Mesodermal cell (in vitro differentiated cells): ENCODE results near the gene AMTN.

Experiments
- H3K27ac ChIP-seq: 2 replicates; pipeline ENCODE4 v1.7.0; 2013; ENCODE audit warnings: mild to moderate bottlenecking, low read depth, low read length, moderate library complexity; ENCODE audit not compliant: severe bottlenecking
- H3K36me3 ChIP-seq: 2 replicates; pipeline ENCODE4 v1.7.1; 2013; ENCODE audit warnings: mild to moderate bottlenecking, low read length, moderate library complexity; ENCODE audit not compliant: control insufficient read depth, insufficient read depth
- H3K4me1 ChIP-seq: one replicate; pipeline ENCODE4 v1.7.1; 2013; ENCODE audit warnings: mild to moderate bottlenecking, low read length; ENCODE audit not compliant: insufficient read depth, control insufficient read depth, poor library complexity, severe bottlenecking
- H3K4me3 ChIP-seq: 2 replicates; pipeline ENCODE4 v1.7.0; 2013; ENCODE audit warnings: low read length, control low read depth, mild to moderate bottlenecking; ENCODE audit not compliant: insufficient read depth, poor library complexity, severe bottlenecking; ENCODE audit errors: extremely low read depth
- H3K9me3 ChIP-seq: 2 replicates; pipeline ENCODE4 v1.7.1; 2013; ENCODE audit warnings: mild to moderate bottlenecking, low read length, moderate library complexity; ENCODE audit not compliant: control insufficient read depth
- WGBS, 2 experiments: methylation state at CpG; one replicate each; pipeline ENCODE4 v1.1.5; 2013; ENCODE audit warnings: missing lambda C conversion rate in 2 of 2; ENCODE audit not compliant: insufficient coverage in 2 of 2; 5-methylcytosine and 5-hydroxymethylcytosine counted together

The AMTN gene

GRCh38 chr4:70559211-70559830, 41.0 kb downstream of the AMTN start:
- Histone ChIP-seq H3K4me1 (no peaks in the 10 kb centered on the region), H3K9me3 (no peaks in the 10 kb centered on the region), H3K27ac (no peak overlapping the region), H3K36me3 (no peaks in the 10 kb centered on the region), H3K4me3 (no peak overlapping the region)
- 0 to 20% methylated on average over 1 of the region's 2 CpGs for WGBS, 2 experiments

- Histone ChIP-seq H3K4me3 (no peak overlapping the region), H3K27ac (no peak overlapping the region), H3K9me3 (no peaks in the 10 kb centered on the region), H3K36me3 (no peaks in the 10 kb centered on the region), H3K4me1 (no peaks in the 10 kb centered on the region)
- WGBS, 2 experiments: 100% methylated on average over 1 of the region's 1 CpG; no CpG with 5 or more reads in 1 of the 2 experiments
Measured at GRCh38 chr4:70559924-70560323, 41.6 kb downstream of the AMTN start.

DNA sequence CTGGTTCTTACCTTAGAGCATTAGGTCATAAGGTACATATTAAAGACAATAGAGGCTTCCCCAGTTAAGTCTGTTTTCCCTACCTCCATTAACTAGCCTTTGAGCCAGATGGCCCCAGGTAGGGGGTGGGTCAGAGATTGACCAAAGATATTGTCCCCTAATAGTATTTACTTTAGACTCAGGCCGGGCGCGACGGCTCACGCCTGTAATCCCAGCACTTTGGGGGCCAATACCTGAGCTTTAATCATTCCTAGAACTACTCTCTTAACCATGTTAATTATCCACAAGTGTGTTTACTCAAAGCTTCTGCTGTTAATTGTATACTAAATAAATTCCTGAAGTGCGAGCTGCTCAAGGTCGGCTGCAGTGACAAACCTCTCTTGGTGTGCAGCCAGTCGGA, 45.7 kb downstream of the AMTN start:
- 88 to 100% methylated on average over 2 to 7 of the region's 8 CpGs for WGBS, 2 experiments
- Histone ChIP-seq H3K4me3 (no peak overlapping the region), H3K9me3 (no peaks in the 10 kb centered on the region), H3K4me1 (no peaks in the 10 kb centered on the region), H3K27ac (no peak overlapping the region), H3K36me3 (no peaks in the 10 kb centered on the region)

GRCh38 chr4:70570796-70571195, 52.4 kb downstream of the AMTN start:
- no peak overlapping the region for H3K27ac ChIP-seq
- H3K9me3 ChIP-seq: no peaks in the 10 kb centered on the region
- WGBS, 2 experiments: 84 to 100% methylated on average over 1 to 2 of the region's 2 CpGs
- H3K36me3 ChIP-seq: no peaks in the 10 kb centered on the region
- H3K4me3 ChIP-seq: no peak overlapping the region
- peaks cover 2% of the 10 kb centered on the region for H3K4me1 ChIP-seq

- Histone ChIP-seq H3K9me3 (no peaks in the 10 kb centered on the region), H3K4me1 (peaks cover 2% of the 10 kb centered on the region), H3K36me3 (no peaks in the 10 kb centered on the region), H3K4me3 (no peak overlapping the region), H3K27ac (no peak overlapping the region)
- 100% methylated on average over 1 of the region's 2 CpGs for WGBS, 2 experiments
Measured at GRCh38 chr4:70571772-70572171, 53.4 kb downstream of the AMTN start.

DNA sequence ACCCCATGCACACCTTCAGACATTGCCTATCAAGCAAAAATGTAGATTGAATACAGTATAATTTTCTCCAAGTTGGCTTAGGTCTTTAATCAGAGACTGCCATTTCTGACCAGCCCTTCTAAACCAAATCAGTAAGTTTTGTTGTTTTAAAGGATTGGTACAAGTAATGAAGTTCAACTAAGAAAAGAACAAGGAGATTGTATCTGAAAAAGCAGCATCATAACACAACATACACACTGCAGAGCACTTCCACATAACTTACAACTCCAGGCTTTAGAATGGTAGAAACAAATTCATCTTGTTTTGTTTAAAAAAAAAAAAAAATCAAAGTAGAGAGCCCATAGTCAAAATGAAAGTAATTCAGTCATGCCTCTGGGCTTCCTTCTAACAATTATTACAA, 57.6 kb downstream of the AMTN start:
- Histone ChIP-seq H3K36me3 (no peaks in the 10 kb centered on the region), H3K9me3 (no peaks in the 10 kb centered on the region), H3K4me1 (peaks cover 2% of the 10 kb centered on the region), H3K4me3 (no peak overlapping the region), H3K27ac (no peak overlapping the region)

- Histone ChIP-seq H3K9me3 (no peaks in the 10 kb centered on the region), H3K4me3 (no peak overlapping the region), H3K27ac (peak overlapping the region; percentile 29), H3K4me1 (no peaks in the 10 kb centered on the region), H3K36me3 (no peaks in the 10 kb centered on the region)
- WGBS, 2 experiments: 84 to 96% methylated on average over 3 to 5 of the region's 6 CpGs
Measured at GRCh38 chr4:70577220-70577927, 59.0 kb downstream of the AMTN start.

- H3K4me3 ChIP-seq: no peak overlapping the region
- H3K27ac ChIP-seq: no peak overlapping the region
- 100% methylated on average over 1 to 2 of the region's 2 CpGs for WGBS, 2 experiments
Measured at GRCh38 chr4:70581980-70582379, 63.6 kb downstream of the AMTN start.

More at GRCh38 chr4:70581980-70582379, 63.6 kb downstream of the AMTN start:
- Histone ChIP-seq H3K36me3 (no peaks in the 10 kb centered on the region), H3K9me3 (no peaks in the 10 kb centered on the region), H3K4me1 (no peaks in the 10 kb centered on the region)
